Left hindlimb (tissue), 1 donor: ENCODE results near the gene KIRREL3.

Source experiments
- DNase-seq: peaks from one replicate; pipeline ENCODE4 v3.0.0-alpha.2; 2018

The KIRREL3 gene

DNA sequence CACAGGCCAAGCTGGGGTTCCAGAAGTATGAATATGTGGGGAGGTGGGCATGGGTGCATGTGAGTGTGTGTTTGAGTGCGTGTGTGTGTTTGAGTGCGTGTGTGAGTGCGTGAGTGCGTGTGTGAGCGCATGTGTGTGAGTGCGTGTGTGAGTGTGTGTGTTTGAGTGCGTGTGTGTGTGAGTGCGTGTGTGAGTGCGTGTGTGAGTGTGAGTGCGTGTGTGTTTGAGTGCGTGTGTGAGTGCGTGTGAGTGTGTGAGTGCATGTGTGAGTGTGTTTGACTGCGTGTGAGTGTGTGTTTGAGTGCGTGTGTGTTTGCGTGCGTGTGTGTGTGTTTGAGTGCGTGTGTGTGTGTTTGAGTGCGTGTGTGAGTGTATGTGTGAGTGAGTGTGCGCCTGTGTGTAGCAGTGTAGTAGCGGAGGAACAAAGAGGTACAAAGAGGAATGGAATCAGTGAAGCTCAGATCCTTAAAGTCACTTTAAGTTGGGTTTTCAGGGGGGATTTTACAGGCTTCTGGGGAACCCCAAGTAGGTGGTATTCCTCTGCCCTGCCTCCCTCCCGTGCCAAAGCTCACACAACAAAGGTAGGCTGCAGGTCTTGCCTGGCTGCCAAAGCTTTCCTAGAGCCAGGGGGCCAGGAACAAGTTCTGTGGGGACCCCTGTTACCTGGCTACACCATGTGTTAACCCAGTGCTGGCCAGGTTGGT lies 137.1 kb downstream of the KIRREL3 start:
- no peak for DNase-seq

DNA sequence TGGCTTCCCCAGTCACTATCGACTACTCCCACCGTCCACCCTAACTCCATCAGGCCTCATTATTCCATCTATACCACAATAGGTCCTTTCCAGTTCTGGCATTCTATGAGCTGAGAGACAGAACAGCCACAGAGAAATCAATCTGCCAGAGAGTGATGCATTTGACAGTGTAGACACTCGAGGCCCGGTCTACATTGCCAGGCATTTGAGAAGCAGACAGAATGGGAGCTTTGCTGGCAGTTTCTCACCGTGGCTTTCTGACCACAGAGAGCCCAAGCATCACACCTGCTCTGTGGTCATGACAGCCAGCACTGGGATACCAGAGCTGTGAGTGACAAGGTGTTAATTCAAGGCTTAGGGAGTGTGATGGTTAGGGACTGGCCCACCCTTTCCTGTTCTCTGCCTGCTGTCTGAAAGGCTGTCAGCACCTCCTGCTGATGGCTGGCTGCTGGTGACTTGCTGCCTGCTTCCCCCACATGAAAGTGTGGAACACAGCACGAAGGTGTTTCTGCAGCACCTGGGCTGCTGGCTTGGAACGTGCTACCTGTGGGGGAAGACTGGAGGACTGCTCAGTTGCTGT lies 137.8 kb downstream of the KIRREL3 start:
- DNase-seq, result no peak

DNA sequence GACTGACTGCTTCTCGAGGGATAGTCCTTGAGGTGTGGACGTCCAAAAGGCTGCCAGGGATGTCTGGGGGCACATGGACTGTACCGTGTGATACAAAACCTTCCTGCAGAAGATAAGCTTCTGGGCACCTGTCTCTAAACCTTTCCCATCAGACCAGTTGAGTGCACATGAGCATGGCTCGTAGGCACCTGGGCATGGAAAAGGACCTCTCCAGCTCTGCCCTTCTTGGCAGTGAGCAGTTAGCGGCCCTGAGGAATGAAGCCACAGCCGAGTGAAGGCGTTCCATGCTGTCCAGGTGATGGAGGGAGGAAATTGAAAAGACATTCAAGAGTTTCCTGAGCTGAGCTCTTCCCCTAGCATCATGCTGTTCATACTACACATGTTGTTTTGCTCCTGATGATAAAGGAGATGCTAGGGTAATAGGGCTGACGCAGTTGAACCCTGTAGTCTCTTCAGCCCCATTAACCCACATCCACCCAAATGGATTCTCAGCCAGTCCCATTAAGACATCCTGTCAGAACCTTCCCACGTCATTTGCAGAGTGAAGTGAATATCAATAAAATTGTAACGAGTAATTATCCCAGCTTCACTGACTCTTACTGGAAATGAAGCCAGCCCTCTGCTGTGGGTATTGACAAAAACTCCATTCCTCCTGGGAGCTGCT lies 138.6 kb downstream of the KIRREL3 start:
- DNase-seq, result no peak

DNA sequence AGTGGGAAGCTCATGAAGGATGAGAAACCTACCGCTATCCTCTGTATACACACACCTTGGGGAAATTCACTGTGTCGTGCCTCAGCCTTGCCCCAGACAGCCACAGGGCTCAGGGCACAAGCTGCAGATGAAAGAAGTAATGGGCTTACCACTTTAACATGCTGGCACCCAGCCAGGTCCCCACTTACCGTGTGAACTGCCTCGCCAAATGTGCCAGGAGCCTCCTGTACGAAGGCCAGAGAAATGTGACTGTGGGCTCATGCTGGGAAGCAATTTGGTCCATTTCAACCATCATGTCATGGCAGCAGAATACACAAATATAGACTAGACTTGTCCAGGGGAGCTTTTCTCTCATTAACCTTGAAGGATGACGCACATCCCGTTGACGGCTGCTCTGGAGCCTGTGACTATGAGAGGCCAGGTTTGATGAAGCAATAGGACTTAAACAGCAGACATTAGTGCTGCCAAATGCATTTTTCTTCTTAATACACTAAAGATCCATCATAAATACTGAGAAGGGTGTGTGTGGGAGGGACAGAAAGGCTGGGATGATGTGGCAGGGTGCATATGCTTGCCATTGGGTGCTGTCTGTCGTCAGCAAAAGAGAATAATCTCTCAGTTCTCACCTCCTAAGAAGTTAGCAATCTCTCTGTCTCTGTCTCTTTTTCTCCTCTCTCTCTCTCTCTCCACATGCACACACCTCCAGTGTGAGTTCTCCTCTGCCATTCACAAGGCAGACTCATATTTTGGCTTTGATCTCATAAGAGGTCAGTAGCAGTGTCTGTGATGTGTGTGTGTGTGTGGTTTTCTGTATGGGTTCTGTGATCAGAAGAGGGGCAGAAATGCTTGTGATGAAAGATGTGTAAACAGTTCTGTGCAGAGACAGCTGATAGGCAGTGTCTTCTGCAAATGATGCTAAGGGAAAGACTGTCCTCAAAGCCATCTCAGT lies 142.4 kb downstream of the KIRREL3 start:
- DNase-seq, result no peak

DNA sequence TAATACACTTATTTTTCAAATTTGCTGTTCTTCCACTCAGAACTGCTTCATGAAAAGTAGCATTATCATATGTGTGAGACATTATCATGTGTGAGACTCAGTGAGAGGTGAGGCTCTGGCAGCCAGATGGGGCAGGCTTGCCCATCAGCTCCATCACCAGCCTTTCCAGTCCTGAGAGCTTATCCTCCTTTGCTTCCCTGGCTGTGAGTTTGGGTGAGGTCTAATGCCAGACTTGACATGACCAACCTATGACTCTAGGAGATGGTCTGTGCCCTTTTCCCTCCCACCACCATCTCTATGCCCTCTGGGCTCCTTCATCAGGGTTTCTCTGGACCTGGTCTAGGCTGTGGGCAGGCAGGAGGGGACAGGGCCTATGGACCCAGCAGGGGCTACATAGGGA lies 145.0 kb downstream of the KIRREL3 start:
- no peak for DNase-seq

DNA sequence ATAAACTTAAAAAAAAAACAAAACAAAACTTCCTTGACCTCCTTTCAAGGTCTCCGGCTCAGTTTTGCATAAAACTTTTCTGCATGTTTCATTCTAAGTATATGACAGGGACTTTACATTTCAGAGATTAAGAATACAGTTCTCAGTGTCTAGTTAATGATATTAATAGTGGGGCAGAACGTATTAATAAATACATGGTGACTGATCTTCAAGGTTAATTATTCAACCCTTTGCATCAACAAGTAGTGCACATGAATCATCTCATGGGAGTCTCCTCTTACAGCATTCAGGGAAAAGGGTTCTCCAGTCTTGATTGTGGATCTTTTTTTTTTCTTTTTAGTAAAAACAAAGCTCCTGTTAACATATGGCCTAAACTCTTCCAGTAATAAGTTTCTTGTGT lies 146.8 kb downstream of the KIRREL3 start:
- DNase-seq, result no peak

DNA sequence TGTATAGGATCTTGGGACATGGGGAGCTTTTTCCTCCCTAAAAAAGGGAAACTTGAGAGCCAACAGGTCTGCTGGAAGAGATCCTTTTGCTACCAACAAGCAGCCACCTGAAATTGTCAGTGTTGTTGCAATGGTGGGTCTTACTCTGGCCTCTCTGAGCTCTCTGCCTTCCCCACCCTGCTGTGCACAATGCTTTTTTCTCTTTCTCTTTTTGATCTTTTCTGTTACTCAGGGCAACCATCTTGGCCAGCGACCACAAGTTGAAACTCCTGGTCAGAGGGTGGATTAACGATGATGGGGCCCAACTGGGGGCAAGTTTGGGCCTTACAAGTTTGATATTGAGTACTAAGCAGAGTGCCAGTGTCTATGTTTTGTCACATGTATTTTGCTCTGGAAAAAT lies 155.8 kb downstream of the KIRREL3 start:
- no peak for DNase-seq

DNA sequence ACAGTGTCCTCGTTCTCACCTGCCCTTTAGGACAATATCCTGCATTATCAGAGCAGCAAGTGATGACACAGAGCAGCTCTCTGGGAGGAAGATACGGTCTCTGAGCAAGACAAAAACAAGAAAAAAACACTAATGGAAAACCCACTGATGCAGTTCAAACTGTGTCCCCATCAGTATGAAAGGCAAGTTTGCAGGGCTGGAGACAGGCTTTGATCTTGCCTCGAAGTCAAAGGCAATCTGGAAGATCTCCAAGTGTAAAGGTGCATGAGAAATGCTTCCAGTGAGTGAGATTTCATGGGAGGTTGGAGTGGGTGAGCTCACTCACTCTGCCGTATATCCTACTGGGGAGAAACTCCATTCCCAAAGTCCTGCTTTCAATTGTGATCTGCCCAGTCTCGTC lies 157.5 kb downstream of the KIRREL3 start:
- DNase-seq, result no peak

DNA sequence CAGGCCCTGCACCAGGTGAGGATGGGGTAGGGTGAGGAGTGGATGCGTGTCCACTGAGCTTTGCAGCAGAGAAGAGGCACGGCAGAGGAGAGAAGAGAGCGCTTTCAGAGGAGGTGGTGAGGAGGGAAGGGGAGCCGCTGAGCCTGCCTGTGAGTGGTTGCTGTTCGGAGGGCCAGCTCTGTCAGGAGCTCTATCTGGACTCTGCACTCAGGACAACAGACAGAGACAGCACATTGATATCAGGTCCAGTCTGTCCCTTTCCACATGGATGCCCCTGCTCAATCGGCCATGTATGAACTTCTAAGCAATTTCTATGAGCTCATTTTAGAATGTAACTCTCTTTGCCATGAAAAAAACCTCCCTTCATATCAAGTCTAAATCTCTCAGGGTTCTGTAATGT lies 158.6 kb downstream of the KIRREL3 start:
- DNase-seq, result no peak

DNA sequence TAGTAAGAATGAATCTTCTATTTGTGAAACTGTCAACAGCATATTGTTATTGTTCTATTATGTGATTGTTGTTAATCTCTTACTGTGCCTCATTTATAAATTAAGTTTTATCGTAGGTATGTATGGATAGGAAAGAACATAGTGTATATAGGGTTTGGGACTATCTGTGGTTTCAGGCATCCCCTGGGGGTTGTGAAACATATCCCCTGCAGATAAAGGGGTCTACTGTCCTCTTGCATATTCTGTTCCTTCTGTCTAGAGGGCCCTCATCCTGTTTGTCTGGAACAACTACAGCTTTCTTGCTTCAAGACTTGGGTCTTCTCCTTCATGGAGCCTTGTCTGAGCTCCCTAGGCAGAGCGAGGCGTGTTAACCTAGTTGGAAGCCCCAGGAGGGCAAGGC lies 159.6 kb downstream of the KIRREL3 start:
- no peak for DNase-seq

DNA sequence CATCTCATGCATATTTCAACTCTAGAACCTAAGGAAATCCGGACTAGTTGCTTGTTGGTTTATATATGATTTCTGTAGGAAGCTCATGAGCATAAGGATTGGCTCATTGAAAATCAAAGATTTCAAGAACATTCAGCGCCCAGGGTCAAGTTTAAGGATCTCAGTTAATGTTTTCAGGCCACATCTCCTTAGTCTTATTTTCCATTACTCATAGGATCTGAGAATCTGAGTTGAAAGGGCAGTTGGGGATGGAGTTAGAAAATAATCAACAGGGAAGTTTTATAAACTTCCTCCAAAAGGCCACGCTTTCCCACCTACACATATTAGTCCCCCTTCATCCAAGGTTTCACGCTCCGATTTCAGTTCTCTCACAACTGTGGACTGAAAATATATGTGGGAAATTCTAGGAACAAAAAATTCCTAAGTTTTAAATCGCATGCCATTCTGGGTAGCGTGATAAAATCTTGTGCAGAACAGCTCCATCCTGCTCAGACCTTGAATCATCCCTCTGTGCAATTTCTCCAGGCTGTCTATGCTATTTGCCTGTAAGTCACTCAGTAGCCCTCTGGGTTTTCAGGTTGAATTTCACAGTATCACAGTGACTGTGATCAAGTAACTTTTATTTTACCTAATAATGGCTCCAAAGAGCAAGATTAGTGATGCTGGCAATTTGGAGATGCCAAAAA lies 160.2 kb downstream of the KIRREL3 start:
- no peak for DNase-seq

DNA sequence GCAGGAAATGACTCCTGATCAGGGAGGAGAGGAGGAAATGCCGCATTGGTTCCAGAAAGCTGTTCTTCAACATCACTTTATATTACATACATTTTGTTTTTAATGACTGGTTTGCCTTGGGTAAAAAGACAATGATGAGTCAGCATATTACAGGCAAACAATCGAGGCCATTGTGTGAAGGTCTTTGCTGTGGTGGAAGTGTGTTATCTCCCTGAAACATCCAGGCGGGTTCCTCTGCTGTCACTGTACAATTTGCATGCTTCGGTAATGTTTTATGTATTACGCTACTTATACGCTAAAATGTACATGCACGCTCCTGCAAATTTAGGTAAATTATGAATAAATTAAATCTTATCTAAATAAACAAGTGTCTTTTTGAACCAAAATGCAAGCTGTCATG lies 161.1 kb downstream of the KIRREL3 start:
- no peak for DNase-seq

DNA sequence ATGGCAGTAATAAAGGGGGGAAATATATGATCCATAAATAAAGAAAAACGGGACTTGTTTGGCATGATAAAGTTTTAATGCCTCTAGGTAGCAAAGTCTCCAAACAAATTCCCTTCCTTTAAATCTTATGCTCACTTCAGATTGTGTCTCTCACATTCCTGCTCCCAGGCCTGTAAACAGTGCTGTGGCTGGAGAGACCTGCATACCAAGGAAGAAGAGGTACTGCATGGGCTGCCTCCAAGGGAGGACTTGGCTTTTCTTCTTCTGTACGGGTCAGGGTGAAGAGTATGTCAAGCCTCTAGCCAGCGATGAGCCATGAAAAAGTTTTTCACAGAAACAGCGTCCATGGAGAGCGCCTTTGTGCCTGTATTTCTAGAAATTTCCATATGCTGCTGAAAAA lies 161.8 kb downstream of the KIRREL3 start:
- no peak for DNase-seq

DNA sequence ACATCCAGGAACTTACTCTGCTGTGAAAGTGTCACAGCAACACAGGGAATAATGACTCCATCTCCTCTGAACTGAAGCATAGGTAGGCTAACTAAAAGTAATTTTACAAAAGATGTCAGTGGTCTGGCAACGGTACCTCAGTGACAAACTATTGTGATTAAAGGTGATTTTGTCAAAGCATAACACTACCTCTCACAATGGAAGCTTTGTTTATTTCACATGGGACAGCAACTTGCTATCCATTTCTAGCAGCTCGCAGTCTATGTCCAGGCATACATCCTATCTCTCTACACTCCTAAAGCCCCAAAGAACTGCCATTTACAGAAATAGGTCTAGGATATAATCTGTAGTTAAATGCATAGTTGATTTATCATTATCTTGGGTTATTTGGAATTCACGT lies 163.0 kb downstream of the KIRREL3 start:
- DNase-seq, result no peak

DNA sequence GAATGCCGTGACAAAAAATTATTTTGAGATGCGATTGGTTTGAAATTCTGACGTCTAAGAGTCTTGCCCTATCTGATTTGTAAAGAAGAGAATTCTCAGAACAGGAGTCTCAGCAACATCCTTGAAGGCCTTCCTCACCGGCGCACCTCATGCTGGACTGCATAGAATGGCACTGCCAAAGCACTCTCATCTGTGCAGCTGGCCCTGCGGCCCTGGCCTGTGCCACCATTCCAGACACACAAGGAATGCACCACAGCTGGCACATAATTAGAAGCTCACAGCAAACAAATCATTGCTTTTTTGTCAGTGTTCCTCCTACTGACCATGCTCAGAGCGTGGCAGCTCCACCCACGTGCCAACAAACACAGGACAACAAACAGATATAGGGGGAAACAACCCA lies 166.0 kb downstream of the KIRREL3 start:
- no peak for DNase-seq

DNA sequence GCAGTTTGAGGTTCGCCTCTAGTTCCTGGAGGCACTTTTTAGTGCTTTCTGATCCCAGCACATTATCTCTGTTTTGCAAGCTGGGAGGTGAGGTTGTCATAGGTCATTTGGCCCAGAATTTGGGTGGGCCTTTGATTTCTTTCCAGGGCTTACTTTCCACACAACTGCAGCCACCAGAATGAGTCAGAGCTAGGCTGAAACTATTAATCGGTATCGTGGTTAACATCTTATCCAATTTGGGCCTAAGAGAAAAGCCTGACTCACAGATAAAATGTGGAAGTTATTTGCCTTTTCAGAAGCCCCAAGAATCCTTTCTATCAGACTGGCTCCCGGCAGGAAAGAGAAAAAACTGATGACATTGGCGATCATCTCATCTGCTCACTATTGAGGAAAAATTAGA lies 166.4 kb downstream of the KIRREL3 start:
- DNase-seq, result no peak

DNA sequence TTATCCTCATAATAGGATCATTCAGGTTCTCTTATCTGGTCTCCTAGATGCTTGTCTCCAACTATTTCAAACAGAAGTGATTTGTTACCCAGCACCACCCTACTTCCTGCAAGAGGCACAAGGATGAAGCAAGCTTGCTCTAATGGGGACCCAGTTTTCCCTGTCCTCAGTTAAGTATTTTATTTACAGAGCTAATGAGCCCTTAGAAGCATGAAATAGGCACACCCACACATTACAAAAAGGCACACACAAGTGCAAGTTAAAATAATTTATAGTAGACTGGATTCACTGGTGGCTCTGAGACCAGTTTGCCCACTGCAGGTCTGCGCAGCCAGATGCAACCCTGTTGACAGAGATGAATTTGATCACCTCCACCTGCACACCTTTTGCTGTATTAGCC lies 167.5 kb downstream of the KIRREL3 start:
- no peak for DNase-seq

DNA sequence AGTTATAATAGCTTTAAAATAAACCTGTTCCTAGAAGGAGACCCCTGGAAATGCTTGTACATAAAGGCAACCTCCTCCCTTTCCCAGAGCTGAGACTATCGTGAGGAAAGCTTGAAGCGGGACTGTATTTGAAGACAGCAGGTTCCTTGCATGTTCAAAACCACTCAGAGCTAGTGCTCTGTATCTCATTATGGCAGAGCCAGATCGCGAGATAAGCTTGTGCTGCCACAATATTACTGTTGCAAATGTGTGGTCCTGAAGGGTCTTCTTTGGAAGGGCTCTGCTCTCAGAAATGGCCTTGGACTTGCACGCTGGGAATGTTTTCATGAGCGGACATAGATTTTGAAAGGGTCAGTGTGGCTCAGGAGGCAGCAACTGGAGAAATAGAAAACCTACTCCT lies 168.2 kb downstream of the KIRREL3 start:
- no peak for DNase-seq

DNA sequence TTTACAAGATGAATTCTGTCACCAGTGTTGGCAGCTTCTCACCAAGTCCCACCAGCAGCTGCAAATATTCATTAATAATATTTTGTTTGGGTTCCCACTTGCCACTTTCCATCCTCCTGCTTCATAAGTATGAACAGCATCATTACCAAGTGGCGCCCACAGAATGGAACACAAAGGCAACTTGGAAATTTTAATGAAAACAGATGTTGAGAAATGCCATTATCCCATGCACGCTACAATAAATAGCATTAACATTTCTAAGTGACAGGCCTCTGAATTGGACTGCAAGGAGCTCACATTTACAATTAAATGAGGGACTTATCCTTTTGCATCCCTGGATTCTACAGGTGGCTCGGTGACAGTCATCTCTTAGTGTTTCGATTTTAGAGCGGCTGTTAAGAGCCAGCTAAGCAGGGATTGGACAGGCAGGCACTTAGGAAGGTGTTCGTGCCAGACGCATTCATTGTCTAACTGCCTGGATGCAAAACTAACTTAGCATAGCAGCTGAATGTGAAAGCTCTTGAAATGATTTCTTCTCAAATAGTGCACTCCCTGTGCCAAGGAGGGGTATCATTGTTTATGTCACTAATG lies 170.3 kb downstream of the KIRREL3 start:
- DNase-seq, result no peak

DNA sequence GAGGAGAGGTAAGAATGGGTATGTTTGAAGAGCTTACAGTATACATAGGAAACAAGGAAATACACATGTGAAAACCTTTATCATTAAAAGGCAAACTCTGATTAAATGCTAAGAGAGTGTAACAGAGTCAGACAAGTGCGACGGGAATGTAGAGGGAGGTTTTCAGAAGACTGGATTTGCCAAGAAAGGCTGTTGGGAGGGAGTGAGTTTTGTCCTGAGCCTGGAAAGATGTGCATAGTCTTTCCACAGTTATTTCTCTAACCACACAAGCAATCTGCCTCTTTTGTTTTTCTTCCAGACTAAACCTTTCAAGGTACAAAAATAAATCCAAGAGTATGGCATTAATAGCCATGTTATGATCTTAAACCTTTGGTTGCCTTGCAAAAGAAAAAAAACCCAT lies 170.9 kb downstream of the KIRREL3 start:
- DNase-seq, result no peak

DNA sequence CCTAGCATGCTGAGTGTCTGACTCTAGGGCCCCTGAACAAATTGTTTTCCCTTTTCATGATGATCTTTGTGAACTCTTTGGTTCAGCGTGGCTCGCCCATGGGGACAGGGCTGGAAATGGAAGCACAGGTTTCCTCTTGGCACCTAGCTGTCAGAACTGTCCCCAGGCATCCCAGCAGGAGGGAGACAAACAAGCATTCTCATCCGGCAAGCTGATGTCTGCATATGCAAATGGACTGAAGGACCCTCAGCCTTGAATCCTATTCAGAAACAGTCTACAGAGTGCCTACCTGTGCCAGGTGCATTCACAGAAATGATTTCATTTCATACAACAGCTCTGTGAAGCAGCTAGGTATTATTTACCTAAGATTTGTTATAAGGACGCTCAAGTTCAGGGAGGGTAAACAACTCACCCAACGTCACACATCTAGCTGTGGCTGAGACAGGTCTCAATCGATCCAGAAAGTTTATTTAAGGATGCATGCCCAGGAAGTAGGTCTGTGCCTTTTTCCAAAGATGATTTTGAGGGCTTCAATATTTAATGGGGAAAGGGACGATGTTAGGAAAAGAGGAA lies 176.4 kb downstream of the KIRREL3 start:
- no peak for DNase-seq

DNA sequence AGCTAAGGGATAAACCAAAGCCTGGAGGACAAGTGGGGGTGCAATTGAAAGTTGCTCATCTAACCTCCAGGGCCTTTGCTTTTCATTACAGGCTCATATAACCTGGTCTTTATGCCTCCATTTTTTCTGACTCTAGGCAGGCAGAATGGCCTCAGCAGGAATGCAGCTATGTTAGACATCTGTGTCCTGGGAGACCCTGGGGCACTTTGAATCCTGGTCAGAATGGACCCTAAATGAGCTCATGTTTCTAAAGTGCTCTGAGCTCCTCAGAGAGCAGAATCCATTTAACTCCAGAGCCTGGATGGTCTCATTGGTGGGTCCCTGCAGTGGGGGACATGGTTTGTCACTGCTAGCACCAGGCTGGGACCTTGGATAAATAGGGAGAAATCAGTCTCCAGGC lies 177.3 kb downstream of the KIRREL3 start:
- no peak for DNase-seq
